ENCODE results near the gene PTPRR. TPM values are rescaled to one million over a fixed set of nuclear protein-coding genes. Genes with fewer than 3 reads are reported as not detected.

The PTPRR gene
- total and polyA plus RNA-seq, 2 donors (not counting 1 experiment from before 2014, with no cell fraction given): not detected

DNA sequence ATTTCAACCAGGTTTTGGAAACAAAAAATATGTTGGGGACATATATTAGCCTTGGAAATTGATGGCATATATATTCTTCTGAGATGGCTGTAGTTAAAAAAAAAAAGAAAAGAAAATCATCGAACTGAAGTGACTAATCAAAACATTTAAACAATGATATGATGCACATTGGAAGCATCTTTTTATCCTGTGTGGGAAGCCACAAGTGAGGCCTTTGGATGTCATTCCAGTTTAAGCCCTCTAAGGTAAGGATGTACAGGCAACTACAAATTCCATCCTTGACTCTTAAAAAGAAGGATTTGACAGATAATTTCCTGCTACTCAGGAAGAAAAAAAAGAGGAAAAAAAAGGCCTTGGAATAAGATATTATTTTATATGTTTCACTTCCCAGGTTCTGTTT lies 273.7 kb downstream of the PTPRR start:
- H3K4me3 ChIP-seq (ENCODE audit: control extremely low read depth in 1 of 5, extremely low read depth in 1 of 5, insufficient read depth in 1 of 5, low read depth in 2 of 5, low read length in 4 of 5): no peak overlapping the region
- H3K4me2 ChIP-seq (replicated peaks; ENCODE audit: low read depth, low read length, poor library complexity, severe bottlenecking): no peak overlapping the region
- no peaks in the 10 kb centered on the region for H3K9me3 ChIP-seq (ENCODE audit: control extremely low read depth in 1 of 3, control insufficient read depth in 2 of 3, insufficient read depth in 1 of 3, low read length in 2 of 3)
- Mint-ChIP-seq H3K9me3 (ENCODE audit: insufficient read depth) (no peaks in the 10 kb centered on the region), H3K4me1 (no peaks in the 10 kb centered on the region), H3K27me3 (peaks cover 7% of the 10 kb centered on the region), H3K4me3 (no peak overlapping the region), H3K27ac (no peak overlapping the region)
- TF ChIP-seq EZH2 (IDR thresholded peaks at IDR 0.05; ENCODE audit: borderline replicate concordance, insufficient read depth, low read depth, low read length, poor library complexity, severe bottlenecking): no peak
- TF ChIP-seq, protein P1, sequence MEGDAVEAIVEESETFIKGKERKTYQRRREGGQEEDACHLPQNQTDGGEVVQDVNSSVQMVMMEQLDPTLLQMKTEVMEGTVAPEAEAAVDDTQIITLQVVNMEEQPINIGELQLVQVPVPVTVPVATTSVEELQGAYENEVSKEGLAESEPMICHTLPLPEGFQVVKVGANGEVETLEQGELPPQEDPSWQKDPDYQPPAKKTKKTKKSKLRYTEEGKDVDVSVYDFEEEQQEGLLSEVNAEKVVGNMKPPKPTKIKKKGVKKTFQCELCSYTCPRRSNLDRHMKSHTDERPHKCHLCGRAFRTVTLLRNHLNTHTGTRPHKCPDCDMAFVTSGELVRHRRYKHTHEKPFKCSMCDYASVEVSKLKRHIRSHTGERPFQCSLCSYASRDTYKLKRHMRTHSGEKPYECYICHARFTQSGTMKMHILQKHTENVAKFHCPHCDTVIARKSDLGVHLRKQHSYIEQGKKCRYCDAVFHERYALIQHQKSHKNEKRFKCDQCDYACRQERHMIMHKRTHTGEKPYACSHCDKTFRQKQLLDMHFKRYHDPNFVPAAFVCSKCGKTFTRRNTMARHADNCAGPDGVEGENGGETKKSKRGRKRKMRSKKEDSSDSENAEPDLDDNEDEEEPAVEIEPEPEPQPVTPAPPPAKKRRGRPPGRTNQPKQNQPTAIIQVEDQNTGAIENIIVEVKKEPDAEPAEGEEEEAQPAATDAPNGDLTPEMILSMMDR (IDR thresholded peaks at IDR 0.05): no peak
- H3K79me2 ChIP-seq (ENCODE audit: control insufficient read depth, insufficient read depth, low read length): no peaks in the 10 kb centered on the region
- peaks cover 0 to 3% (median 0%) of the 10 kb centered on the region in 4 experiments for H3K27me3 ChIP-seq (replicated peaks in 1 of 4; ENCODE audit: control extremely low read depth in 1 of 4, control insufficient read depth in 3 of 4, insufficient read depth in 4 of 4, low read length in 3 of 4)
- WGBS (ENCODE audit: insufficient coverage): no CpG with 5 or more reads among the region's 1 CpG
- ATAC-seq (ENCODE audit: low read depth) (no peak), DNase-seq (no peak)
- ChIA-PET POLR2A (no interaction called here), CTCF (no interaction called here)
- H3K36me3 ChIP-seq (replicated peaks in 1 of 2; ENCODE audit: control extremely low read depth in 1 of 2, control insufficient read depth in 1 of 2, extremely low read depth in 1 of 2, insufficient read depth in 2 of 2, low read length in 1 of 2): no peaks in the 10 kb centered on the region
- no peak overlapping the region for H2AFZ ChIP-seq (ENCODE audit: insufficient read depth, low read depth, low read length, poor library complexity, severe bottlenecking)
- H3K4me1 ChIP-seq (ENCODE audit: control insufficient read depth in 2 of 2, insufficient read depth in 2 of 2, low read length in 2 of 2): no peaks in the 10 kb centered on the region
- no peak overlapping the region for H3K27ac ChIP-seq (ENCODE audit: low read length in 2 of 2)
- no peak overlapping the region for H3K9ac ChIP-seq (ENCODE audit: low read length)
- intact Hi-C loops (cut with micrococcal nuclease): no loop called here
- H4K20me1 ChIP-seq (ENCODE audit: control insufficient read depth, insufficient read depth, low read length, poor library complexity, severe bottlenecking): no peaks in the 10 kb centered on the region

DNA sequence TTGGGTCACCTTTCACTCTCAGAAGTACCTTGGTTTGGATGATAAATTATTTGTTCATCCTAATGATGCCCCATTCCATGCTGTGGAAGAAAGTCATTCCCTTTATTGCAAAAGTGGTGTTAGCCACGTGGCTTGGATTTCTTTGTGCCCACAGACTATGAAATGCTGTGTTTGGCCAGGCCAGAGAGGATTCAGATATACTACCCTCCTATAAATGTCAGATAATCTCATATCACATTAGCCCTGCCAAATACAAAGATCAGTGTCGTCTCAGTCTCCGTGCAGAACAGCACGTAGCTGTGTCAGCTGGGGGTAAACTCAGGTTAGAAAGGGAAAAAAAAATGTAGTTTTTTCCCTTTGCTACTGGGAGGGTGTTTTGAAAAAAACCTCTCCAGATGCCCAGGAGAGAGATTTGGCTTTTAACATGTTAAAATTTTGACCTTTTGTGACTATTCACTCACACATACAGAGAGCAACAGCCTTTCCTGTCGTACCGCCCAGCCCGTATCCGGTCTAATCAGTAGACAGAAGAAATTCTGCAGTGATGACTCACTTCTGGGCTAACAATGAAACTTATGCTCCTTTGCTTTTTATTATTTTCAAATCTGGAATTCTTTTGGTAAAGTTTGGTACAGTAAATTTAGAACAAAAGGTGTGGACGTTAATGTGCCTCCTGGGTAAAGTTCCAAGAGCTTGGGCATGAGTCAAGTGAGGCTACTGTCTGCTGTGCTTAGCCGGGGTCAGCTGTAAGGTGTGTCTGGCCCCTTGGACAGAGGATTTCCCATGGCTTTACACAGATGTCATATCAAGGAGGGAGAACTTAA lies 274.8 kb downstream of the PTPRR start:
- Mint-ChIP-seq H3K9me3 (ENCODE audit: insufficient read depth) (no peaks in the 10 kb centered on the region), H3K27ac (no peak overlapping the region), H3K27me3 (peaks cover 7% of the 10 kb centered on the region), H3K4me1 (no peaks in the 10 kb centered on the region), H3K4me3 (no peak overlapping the region)
- Histone ChIP-seq H4K20me1 (ENCODE audit: control insufficient read depth, insufficient read depth, low read length, poor library complexity, severe bottlenecking) (no peaks in the 10 kb centered on the region), H3K36me3 (replicated peaks in 1 of 2; ENCODE audit: control extremely low read depth in 1 of 2, control insufficient read depth in 1 of 2, extremely low read depth in 1 of 2, insufficient read depth in 2 of 2, low read length in 1 of 2) (no peaks in the 10 kb centered on the region), H3K27ac (ENCODE audit: low read length in 2 of 2) (no peak overlapping the region), H2AFZ (ENCODE audit: insufficient read depth, low read depth, low read length, poor library complexity, severe bottlenecking) (no peak overlapping the region), H3K4me2 (replicated peaks; ENCODE audit: low read depth, low read length, poor library complexity, severe bottlenecking) (no peak overlapping the region), H3K9ac (ENCODE audit: low read length) (no peak overlapping the region), H3K4me1 (ENCODE audit: control insufficient read depth in 2 of 2, insufficient read depth in 2 of 2, low read length in 2 of 2) (no peaks in the 10 kb centered on the region), H3K9me3 (ENCODE audit: control extremely low read depth in 1 of 3, control insufficient read depth in 2 of 3, insufficient read depth in 1 of 3, low read length in 2 of 3) (no peaks in the 10 kb centered on the region), H3K27me3 (replicated peaks in 1 of 4; ENCODE audit: control extremely low read depth in 1 of 4, control insufficient read depth in 3 of 4, insufficient read depth in 4 of 4, low read length in 3 of 4) (peaks cover 0 to 3% (median 0%) of the 10 kb centered on the region in 4 experiments), H3K4me3 (ENCODE audit: control extremely low read depth in 1 of 5, extremely low read depth in 1 of 5, insufficient read depth in 1 of 5, low read depth in 2 of 5, low read length in 4 of 5) (no peak overlapping the region), H3K79me2 (ENCODE audit: control insufficient read depth, insufficient read depth, low read length) (no peaks in the 10 kb centered on the region)
- 42% methylated on average over 2 of the region's 10 CpGs for WGBS (ENCODE audit: insufficient coverage)
- no peak for ATAC-seq (ENCODE audit: low read depth)
- TF ChIP-seq, protein P1 (IDR thresholded peaks at IDR 0.05): no peak
- no peak for TF ChIP-seq EZH2 (IDR thresholded peaks at IDR 0.05; ENCODE audit: borderline replicate concordance, insufficient read depth, low read depth, low read length, poor library complexity, severe bottlenecking)
- DNase-seq: no peak
- ChIA-PET CTCF (no interaction called here), POLR2A (no interaction called here)
- intact Hi-C loops (cut with micrococcal nuclease): no loop called here

All from B cell (primary cell).